ENCODE data around the gene SSBP3.
"Not testable (repeated sequence)": the region's sequence is repeated elsewhere in the genome, so short reads cannot be mapped to it uniquely, and the experiment has no call there.

SSBP3 gene

GRCh38 chr1:54391450-54392209 is 14.6 kb downstream of the SSBP3 start:
- no peak for DNase-seq
- no peak overlapping the region for H3K27ac ChIP-seq
- TF ChIP-seq CTCF (IDR thresholded peaks at IDR 0.05): no peak
- H3K27me3 ChIP-seq: no peaks in the 10 kb centered on the region
- no peak overlapping the region for H3K4me3 ChIP-seq
- no peaks in the 10 kb centered on the region for H3K9me3 ChIP-seq
- intact Hi-C loops (cut with DNase I; ENCODE audit: low total_unique reads): loop anchor here (10.0 kb wide), 1 partner anchor 67 kb away; no protein-coding TSS in a partner anchor
- peaks cover 0 to 47% (median 28%) of the 10 kb centered on the region in 4 donors for H3K4me1 ChIP-seq
- peaks cover 38 to 73% (median 38%) of the 10 kb centered on the region in 3 donors for H3K36me3 ChIP-seq

GRCh38 chr1:54390655-54391054 is 15.5 kb downstream of the SSBP3 start:
- intact Hi-C loops (cut with DNase I; ENCODE audit: low total_unique reads): loop anchor here (10.0 kb wide), 1 partner anchor 66 kb away; no protein-coding TSS in a partner anchor
- Histone ChIP-seq H3K9me3 (no peaks in the 10 kb centered on the region), H3K4me3 (no peak overlapping the region), H3K4me1 (peaks cover 0 to 49% (median 31%) of the 10 kb centered on the region in 4 donors), H3K27ac (no peak overlapping the region), H3K36me3 (peaks cover 36 to 67% (median 38%) of the 10 kb centered on the region in 3 donors), H3K27me3 (no peaks in the 10 kb centered on the region)
- DNase-seq: no peak
- TF ChIP-seq CTCF (IDR thresholded peaks at IDR 0.05): no peak

GRCh38 chr1:54389608-54390007 is 16.6 kb downstream of the SSBP3 start:
- H3K36me3 ChIP-seq: peaks cover 29 to 57% (median 38%) of the 10 kb centered on the region in 3 donors
- not testable (repeated sequence) for DNase-seq, H3K27ac ChIP-seq, H3K9me3 ChIP-seq, H3K27me3 ChIP-seq, H3K4me3 ChIP-seq
- H3K4me1 ChIP-seq: peaks cover 0 to 55% (median 36%) of the 10 kb centered on the region in 4 donors
- intact Hi-C loops (cut with DNase I; ENCODE audit: low total_unique reads): loop anchor here (10.0 kb wide), 1 partner anchor 65 kb away; no protein-coding TSS in a partner anchor

- peaks cover 13 to 39% (median 19%) of the 10 kb centered on the region in 3 donors for H3K36me3 ChIP-seq
- no peaks in the 10 kb centered on the region for H3K9me3 ChIP-seq
- TF ChIP-seq CTCF (IDR thresholded peaks at IDR 0.05): no peak
- no peak overlapping the region for H3K27ac ChIP-seq
- intact Hi-C loops (cut with DNase I; ENCODE audit: low total_unique reads): no loop called here
- no peaks in the 10 kb centered on the region for H3K27me3 ChIP-seq
- H3K4me3 ChIP-seq: no peak overlapping the region
- peaks cover 0 to 51% (median 35%) of the 10 kb centered on the region in 4 donors for H3K4me1 ChIP-seq
- DNase-seq: no peak
Observed at GRCh38 chr1:54387419-54387818, 18.8 kb downstream of the SSBP3 start.

- Histone ChIP-seq H3K27ac (peak overlapping the region; percentile 51 to 53), H3K4me3 (no peak overlapping the region), H3K9me3 (no peaks in the 10 kb centered on the region), H3K4me1 (peaks cover 0 to 51% (median 37%) of the 10 kb centered on the region in 4 donors), H3K36me3 (peaks cover 2 to 26% (median 5%) of the 10 kb centered on the region in 3 donors), H3K27me3 (no peaks in the 10 kb centered on the region)
- TF ChIP-seq CTCF (IDR thresholded peaks at IDR 0.05): no peak
- intact Hi-C loops (cut with DNase I; ENCODE audit: low total_unique reads): no loop called here
- no peak for DNase-seq
Observed at GRCh38 chr1:54385727-54386022, 20.5 kb downstream of the SSBP3 start.

GRCh38 chr1:54384918-54385726 is 21.1 kb downstream of the SSBP3 start:
- H3K4me3 ChIP-seq: no peak overlapping the region
- H3K27me3 ChIP-seq: no peaks in the 10 kb centered on the region
- peaks cover 0 to 25% (median 6%) of the 10 kb centered on the region in 3 donors for H3K36me3 ChIP-seq
- peaks cover 5 to 56% (median 39%) of the 10 kb centered on the region in 4 donors for H3K4me1 ChIP-seq
- no peak for DNase-seq
- TF ChIP-seq CTCF (IDR thresholded peaks at IDR 0.05): no peak
- intact Hi-C loops (cut with DNase I; ENCODE audit: low total_unique reads): no loop called here
- H3K9me3 ChIP-seq: no peaks in the 10 kb centered on the region
- H3K27ac ChIP-seq: peak overlapping the region; percentile 51 to 53

Data from tibial artery (tissue), 4 donors.